Muscle of back (tissue), 11 donors: ENCODE results near the gene ALPI. TPM values are rescaled to one million over a fixed set of nuclear protein-coding genes. Genes with fewer than 3 reads are reported as not detected.
A peak's percentile ranks its signal among the peaks of the same experiment; 100 is the strongest.
"Not testable (repeated sequence)": the region's sequence is repeated elsewhere in the genome, so short reads cannot be mapped to it uniquely, and the experiment has no call there.

ENCODE experiments used
- DNase-seq, 3 donors: peaks; one replicate each; pipeline versions ENCODE4 v3.0.0 to v3.0.0-alpha.2; 2013
- polyA plus RNA-seq, 10 donors: library from polyadenylated mRNA; unstranded; fragments of 120-200 nt; gene quantifications; one replicate each; pipeline ENCODE4 v1.2.1, GENCODE V29; 2013; ENCODE audit not compliant: insufficient read length in 10 of 10

ALPI gene
- polyA plus RNA-seq, 10 donors = not detected

DNA sequence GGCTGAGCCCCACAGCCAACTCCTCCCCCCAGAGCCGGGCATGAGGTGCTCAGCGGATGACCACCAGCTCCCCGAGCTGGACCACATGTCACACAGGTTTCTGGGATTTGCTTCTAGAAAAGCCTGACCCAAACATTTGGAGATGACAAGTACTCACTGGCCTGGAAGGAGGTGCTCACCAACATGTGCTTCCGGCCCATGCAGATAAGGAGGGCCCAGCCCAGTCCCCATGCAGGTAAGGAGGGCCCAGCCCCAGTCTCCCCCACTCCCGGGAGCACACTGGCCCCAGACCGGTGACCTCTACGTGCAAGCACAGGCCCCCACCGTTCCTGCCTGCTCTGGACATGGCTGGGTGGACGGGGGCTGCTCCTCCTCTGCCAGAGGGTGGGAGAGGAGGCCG is 14.0 kb upstream of the ALPI start:
- DNase-seq = not testable (repeated sequence)

DNA sequence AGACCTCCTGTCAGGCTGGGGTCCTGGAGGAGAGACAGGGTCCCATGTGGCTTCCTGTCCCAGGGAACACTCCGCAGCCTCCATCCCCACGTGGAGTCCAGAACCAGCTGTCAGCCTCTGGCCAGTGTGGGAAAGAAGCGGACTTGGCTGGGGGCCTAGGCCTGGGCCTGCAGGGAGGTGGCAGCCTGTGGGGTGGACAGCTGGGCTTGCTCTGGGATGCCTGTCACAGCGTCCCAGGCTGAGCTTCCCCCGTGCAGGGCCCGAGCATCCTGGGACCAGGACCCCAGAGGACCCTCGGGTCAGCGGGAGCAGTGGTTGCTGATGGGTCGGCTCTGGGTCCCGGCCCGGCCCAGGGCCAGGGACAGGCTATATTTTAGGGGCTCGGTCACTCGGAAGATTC is 13.5 kb upstream of the ALPI start:
- DNase-seq = peak in 1 of 3 donors; percentile 10

DNA sequence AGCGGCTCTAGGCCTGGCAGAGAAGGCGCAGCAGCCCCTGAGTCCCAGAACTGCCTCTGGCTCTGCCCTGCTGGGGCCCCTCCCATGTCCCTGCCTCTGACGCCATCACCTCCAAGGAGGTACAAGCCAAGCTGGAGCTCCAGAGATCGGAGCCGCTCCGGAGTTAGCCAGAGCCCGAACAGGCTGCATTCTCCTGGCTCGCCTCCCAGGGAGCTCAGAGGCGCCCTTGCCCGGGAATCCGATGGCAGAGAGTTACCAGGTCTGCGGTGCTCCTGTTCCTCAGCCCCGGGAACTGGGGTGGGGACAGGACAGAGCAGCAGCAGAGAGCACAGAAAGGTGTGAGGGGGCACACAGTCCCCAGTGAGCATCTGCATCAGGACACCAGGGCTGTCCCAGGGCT is 12.9 kb upstream of the ALPI start:
- not testable (repeated sequence) for DNase-seq

DNA sequence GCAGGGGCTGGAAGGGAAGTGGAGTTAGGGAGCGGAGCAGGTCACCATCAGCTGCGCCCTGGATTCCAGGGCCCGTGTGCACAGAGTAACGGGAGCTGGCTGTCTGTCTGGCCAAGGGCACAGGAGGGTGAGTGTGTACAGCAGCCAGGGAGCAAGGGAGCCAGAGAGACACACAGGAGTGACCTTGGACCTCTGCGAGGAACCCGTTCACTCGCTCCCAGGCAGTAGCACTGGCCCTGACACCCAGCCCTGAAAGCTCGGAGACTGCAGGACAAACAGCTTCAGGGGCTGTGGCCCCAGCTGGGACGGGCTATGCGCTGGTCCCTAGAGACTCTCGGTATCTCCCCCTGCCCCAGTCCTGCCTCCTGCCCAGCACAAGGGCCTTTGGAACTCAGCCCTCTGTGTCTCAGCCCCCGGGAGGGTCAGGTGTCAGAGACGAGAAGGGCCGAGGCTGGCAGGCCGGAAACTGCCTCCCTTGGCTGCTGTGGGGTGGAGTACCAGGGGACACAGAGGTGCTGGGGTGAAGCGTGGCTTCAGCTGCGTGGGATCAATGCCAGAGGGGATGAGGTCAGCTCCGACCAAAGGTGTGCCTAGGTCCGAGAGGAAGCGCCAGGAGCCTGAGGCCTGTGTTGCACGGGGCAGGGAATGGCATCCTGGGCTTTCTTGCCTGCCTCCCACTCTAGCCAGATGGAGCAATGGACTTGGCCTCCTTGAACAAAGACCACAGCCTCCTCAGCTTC is 12.1 kb upstream of the ALPI start:
- DNase-seq = not testable (repeated sequence)

DNA sequence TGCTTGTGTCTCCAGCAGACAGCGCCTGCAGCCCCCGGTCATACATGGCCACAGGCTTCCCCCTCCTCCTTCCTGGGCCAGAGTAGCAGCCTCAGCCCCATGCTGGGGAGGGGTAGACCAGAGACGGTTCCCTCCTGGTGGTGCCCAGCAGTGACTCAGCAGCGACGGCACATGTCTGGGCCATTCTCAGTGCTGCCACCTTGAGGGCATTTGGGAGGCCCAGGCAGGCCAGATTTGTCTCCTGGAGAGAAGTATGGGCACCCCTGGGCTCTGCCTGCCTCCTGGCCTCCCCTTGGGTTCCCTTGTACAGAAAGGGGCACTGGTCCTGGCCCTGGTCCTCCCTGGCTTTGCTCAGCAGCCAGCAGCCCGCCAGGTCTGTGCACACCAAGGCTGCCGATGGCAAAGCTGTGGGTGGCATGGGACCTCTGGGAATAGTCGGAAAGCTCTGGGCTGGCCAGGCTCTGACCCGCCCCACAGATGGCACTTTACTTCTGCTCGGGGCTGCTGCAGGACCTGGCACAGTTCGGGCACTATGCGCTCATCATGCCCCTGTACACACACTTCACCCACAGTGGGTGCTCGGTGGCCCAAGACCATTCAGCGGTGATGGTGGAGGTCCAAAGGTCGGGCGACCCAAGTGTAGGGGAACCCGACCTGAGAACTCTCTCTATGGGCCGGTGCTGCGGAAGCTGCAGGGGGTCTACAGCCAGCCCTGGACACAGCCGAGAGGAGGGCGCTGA is 11.4 kb upstream of the ALPI start:
- DNase-seq = peak in 2 of 3 donors; percentile 16 to 29

DNA sequence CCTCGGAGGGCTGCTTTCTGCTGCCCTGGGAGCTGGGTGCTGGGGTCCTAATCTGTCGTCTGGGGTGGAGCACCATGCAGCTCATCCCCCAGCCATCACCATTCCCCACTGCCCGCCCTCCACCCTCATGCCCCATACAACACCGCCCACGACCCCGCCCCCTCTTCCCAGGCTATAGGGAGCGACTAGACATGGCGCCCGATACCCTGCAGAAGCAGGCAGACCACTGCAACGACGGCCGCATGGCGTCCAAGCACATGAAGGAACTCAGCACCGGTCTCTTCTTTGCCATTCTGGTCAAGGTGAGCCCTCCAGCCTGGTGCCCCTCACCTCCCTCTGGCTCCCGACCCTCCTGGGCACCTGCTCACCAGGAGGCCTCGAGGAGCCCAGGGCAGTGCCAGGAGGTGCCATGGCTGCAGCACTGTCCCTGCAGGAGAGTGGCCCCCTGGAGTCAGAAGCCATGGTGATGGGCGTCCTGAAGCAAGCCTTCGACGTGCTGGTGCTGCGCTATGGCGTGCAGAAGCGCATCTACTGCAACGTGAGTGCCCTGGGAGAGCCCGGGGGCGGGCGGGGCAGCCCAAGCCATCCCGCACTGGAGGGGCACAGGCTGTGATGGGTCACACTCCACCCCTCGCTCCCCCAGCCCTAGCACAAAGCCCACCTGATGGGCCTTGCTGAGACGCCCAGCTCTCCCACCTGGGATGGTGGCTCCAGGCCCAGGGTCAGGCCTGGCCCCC is 10.6 kb upstream of the ALPI start:
- not testable (repeated sequence) for DNase-seq

DNA sequence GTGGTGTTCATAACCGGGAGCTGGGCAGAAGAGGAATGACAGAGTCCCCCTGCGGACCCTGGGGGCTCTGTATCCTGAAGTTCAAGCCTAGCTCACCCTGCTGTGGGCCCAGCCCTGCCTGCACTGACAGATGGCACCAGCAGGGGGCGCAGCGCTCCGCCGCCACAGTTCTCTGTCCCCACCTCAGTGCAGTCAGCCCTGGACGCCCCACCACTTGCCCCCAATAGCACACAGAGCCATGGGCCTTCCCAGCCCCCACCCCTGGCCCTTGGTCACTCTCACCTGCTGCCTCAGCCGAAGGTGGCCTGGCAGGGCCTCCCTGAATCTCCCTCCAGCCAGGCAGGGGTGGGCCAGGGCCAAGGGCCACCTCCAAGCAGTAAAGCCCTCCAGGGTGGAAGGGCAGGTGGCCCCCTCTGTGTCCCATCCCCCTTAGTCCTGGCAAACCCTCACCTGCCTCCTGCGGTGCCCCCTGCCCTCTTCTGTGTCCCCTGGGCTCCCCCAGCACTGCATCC is 9.6 kb upstream of the ALPI start:
- not testable (repeated sequence) for DNase-seq

DNA sequence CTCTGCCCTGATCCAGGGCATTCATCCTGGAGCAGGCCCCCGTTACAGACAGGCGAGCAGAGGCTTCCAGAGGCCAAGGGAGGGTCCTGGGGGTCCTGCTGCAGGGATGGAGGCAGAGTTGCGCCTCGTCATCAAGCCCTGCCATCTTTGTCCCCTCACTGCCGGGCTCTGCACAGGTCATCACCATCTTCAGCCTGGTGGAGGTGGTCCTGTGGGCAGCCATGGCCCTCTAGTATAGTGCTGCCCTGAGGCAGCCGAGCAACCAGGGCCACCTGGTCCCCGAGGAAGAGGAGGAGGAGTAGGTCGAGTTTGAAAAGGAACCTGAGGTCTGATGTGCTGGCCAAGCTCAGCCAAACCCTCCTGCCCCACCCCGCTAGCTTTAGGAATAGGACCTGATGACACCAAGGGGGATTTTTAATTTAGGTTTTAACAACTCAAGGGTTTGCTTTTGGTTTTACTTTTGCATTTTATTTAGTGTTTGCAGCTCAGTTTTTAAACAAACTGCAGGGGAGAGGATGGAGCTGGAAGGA is 8.8 kb upstream of the ALPI start:
- DNase-seq = no peak

DNA sequence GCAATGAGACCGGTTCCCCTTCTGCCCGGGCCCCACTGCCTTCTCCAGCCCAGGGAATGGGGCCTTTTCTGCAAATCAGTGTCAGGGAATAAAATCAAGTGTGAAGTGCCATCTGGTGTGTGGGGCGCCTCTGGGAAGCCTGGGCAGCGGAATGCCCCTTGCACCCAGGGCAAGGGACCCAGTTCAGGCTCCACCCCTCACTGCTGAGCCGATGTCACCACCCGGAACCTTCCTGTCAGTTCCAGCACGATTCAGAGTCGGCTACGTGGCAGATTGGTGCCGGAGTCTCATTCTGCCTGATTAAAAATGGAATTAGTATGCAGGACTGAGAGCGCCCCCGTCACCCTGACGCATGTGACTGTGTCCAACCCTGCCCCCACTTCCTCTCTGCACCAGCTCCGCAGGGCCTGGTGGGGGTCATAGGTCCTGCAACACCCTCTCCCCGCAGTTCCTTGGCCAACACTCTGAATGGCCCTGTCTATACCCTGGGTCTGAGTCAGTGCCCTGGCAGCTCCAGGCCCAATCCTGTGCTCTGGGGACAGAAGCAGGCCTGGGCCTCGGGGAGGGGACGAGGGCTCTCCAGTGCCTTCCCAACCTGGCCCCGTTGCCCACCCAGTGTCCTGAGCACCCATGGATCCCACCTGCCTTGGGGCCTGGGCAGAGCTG is 8.2 kb upstream of the ALPI start:
- DNase-seq = no peak

DNA sequence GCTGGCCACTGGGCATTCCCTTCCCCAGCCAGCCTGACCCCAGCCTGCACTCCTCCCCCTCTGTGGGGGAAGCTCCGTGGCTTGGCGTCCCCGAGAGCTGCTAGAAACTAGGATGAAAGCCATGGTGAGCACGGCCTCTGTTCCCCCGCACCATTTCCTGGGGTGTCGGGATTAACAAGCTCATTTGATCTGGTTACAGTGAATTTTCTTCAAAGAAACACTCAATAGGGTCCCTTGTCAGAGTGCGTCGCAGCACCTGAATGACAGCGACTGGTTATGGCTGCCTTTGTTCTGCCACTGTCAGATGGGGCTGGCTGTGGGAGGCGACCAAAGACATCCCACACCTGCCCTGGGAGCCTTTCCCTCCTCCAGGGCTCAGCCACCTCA is 7.7 kb upstream of the ALPI start:
- no peak for DNase-seq

DNA sequence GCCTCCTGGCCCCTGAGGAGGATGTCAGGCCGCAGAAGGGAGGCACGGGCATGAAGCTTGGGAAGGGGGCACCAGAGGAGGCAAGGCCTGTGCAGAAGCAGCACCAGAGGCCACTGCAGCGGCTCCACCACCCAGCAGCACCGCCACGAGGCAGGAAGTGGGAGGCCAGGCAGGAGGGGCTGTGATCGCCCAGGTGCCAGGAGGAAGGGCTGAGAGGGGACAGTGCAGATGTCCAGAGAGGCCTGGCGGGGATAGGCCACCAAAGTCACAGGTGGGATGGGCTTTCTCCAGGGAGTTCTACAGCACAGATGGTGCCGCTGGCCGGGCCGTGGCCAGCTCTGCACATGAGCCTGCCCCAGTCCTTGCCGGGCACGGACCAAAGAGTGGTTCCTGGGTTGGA is 6.0 kb upstream of the ALPI start:
- DNase-seq = no peak

DNA sequence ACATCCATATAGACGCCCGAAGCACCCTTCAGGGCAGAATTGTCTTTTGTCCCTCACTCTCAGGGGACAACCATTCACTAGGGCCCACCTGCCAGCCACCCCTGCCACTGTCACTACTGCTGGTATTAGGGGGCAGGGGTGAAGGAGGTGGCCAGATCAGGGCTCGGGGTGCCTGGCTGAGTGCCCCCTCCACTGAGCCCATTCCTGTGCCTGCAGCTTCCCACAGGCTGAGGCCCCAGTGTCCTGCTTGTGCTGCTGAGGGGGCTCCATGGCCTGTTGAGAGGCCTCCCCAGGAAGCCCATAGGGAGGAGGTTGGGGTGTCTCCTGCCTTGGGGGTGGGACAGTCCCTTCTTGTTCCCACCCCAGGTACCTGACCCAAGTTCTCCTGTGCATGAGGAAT is 4.3 kb upstream of the ALPI start:
- DNase-seq = not testable (repeated sequence)

DNA sequence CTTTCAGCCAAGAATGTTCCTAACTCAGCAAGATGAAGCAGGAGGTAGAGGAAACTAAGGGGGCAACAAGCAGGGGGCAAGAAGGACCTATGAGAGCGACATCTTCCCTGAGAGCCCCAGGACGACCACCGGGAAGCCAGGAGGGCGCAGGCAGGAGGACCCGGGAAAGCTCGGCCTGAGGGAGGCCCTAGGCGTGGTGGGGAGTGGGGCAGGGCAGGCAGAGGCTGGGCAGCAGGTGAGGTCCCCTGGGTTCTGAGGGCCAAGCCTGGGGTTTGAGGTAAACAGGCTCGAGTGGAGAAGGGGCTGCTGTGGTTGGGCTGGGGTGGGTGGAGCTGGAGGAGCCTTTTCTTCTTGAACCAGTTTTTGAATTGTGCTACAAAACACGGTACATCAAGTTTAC is 1.3 kb upstream of the ALPI start:
- no peak for DNase-seq

DNA sequence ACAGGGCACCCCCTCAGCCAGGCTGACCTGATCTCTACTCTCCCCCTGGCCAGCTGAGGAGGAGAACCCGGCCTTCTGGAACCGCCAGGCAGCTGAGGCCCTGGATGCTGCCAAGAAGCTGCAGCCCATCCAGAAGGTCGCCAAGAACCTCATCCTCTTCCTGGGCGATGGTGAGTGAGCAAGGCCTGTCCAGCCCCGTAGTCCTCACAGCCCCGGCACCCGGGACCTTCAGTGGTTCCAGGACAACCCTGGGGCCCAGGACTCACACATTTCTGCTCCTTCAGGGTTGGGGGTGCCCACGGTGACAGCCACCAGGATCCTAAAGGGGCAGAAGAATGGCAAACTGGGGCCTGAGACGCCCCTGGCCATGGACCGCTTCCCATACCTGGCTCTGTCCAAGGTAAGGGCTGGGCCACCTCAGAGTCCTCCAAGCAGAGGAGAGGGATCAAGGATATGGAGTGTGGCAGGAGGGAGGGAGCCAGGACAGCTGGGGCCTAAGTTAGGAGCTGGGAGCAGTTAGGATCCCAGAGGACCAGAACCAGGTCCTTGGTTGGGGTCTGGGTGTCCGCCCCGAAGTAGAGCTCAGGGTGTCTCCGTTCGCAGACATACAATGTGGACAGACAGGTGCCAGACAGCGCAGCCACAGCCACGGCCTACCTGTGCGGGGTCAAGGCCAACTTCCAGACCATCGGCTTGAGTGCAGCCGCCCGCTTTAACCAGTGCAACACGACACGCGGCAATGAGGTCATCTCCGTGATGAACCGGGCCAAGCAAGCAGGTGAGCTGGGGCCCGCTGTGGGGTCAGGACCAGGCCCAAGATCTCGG is 555 bp downstream of the ALPI start:
- no peak for DNase-seq

DNA sequence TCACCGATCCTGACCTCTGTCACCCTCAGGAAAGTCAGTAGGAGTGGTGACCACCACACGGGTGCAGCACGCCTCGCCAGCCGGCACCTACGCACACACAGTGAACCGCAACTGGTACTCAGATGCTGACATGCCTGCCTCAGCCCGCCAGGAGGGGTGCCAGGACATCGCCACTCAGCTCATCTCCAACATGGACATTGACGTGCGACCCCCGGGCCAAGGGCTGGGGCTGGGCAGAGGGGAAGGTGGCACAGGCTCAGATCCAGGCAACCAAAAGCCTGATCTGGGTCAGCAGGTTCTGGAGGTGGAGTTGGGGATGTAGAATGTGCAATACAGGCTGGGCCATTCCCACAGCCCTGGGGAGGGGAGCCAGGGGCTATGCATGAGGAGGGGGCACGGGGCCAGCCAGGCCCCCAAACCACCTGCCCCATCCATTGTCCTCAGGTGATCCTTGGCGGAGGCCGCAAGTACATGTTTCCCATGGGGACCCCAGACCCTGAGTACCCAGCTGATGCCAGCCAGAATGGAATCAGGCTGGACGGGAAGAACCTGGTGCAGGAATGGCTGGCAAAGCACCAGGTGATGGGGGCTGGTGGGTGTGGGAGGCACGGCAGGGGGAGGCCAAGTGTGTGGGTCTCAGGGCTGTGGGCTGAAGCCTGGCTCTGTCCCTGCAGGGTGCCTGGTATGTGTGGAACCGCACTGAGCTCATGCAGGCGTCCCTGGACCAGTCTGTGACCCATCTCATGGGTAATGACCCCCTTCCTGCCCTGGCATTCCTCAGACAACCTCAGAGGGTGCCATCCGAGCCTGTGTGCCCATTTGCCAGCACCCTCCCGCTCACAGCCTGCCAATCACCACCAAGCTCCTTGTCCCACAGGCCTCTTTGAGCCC is 1.4 kb downstream of the ALPI start:
- DNase-seq = no peak

DNA sequence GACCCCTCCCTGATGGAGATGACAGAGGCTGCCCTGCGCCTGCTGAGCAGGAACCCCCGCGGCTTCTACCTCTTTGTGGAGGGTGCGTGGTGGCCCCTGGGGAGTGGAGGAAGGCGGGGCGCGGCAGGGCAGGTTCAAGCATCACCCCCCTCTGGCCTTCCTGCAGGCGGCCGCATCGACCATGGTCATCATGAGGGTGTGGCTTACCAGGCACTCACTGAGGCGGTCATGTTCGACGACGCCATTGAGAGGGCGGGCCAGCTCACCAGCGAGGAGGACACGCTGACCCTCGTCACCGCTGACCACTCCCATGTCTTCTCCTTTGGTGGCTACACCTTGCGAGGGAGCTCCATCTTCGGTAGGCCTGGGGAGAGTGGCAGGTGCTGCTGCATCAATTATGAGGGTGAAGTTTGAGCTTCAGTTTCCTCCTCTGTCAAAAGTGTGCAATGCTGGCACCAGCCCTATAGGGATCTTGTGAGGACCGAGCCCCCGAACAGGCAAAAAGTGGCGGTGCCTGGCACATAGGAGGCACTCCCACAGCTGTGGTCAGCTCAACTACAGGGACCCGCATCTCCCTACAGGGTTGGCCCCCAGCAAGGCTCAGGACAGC is 2.2 kb downstream of the ALPI start:
- no peak for DNase-seq

DNA sequence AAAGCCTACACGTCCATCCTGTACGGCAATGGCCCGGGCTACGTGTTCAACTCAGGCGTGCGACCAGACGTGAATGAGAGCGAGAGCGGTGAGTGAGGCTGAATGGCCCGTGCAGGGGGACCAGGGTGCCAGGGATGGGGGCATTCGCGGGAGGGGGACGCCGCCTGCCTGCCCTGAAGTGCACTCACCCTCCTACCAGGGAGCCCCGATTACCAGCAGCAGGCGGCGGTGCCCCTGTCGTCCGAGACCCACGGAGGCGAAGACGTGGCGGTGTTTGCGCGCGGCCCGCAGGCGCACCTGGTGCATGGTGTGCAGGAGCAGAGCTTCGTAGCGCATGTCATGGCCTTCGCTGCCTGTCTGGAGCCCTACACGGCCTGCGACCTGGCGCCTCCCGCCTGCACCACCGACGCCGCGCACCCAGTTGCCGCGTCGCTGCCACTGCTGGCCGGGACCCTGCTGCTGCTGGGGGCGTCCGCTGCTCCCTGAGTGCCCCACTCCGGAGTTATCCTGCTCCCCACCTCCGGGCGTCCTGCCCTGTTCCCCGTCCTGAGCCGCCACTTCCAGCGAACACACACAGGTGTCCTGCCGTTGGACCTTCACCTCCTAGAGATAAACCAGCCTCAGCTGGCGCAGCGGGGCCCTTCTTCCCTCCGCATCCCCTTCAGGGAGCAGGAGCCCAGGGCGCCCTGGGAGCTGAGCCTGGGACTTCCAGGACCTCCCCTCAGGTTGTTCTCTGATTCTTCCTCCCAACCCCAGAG is 2.9 kb downstream of the ALPI start:
- no peak for DNase-seq

DNA sequence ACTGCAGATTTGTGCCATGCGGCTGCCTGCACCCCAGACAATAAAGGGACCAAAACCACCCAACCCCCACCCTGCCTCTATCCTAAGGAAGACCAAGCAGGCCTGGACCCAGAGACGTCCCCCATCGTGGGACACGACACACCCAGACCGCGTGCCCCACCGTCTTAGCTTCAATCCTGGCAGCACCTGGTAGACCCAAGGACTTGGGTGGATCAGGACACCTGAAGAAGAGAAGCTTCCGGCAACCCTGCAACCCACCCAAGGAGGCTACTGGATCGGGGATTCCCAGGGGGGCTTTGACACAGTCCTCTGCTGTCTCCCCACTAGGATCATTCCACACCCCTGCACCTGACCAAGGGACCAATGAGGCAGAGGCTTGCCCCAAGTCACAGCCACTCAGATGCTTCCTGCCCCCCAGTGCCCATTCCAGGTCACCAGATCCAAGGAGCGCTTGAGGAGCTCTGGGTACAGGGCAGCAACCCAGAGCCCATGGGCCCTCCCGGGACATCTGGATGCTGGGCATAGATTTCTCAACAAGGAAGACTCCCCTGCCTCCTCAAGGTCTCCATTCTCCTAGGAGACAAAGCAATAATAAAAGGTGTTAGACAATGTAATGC is 3.6 kb downstream of the ALPI start:
- DNase-seq = no peak
